Left lung (tissue), 10 donors: ENCODE data around the gene CFTR. TPM values are rescaled to one million over a fixed set of nuclear protein-coding genes. Genes with fewer than 3 reads are reported as not detected.

Source experiments
- ATAC-seq: fragments of 200-7000 bp; cut with Tn5 transposase; one replicate; pipeline ENCODE4 v1.9.1; 2020; ENCODE audit warnings: moderate library complexity
- DNase-seq, 4 donors: peaks; one replicate each; pipeline ENCODE4 v3.0.0-alpha.2; 2013 to 2020
- H3K27ac ChIP-seq, 2 donors: fragments of 200-600 bp; sonication (generic) in 1 of 2; one replicate each; pipeline versions ENCODE4 v1.5.0 to v1.8.0; 2020 to 2021
- H3K27me3 ChIP-seq, 2 donors: fragments of 200-600 bp; sonication (generic) in 1 of 2; one replicate each; pipeline versions ENCODE4 v1.5.0 to v1.8.0; 2020 to 2021
- H3K36me3 ChIP-seq, 2 donors: fragments of 200-600 bp; sonication (generic) in 1 of 2; one replicate each; pipeline versions ENCODE4 v1.5.0 to v1.8.0; 2020 to 2021
- H3K4me1 ChIP-seq, 2 donors: fragments of 200-600 bp; one replicate each; pipeline ENCODE4 v1.8.0; 2021
- H3K4me3 ChIP-seq, 2 donors: fragments of 200-600 bp; sonication (generic) in 1 of 2; one replicate each; pipeline versions ENCODE4 v1.5.0 to v1.8.0; 2020 to 2021; ENCODE audit warnings: mild to moderate bottlenecking in 1 of 2
- H3K9me3 ChIP-seq, 2 donors: fragments of 200-600 bp; sonication (generic) in 1 of 2; one replicate each; pipeline versions ENCODE4 v1.5.0 to v1.8.0; 2020 to 2021
- intact Hi-C, 2 donors: fragments of 100-400 bp; cut with DNase I; formaldehyde crosslinking; loops; one replicate each; pipeline versions ENCODE4 v1.11.2 to v1.14.2; 2022
- polyA plus RNA-seq, 6 donors: library from polyadenylated mRNA; unstranded; fragments of 120-200 nt; gene quantifications; one replicate each; pipeline ENCODE4 v1.2.1, GENCODE V29; 2013; ENCODE audit not compliant: insufficient read length in 6 of 6
- total RNA-seq, 2 donors: library from RNA; stranded (reverse); fragmentation: NEBNext Ultra II Directional; extraction: Animal tissue kit (Norgen Biotek cat#: 25700); gene quantifications; one replicate each; pipeline ENCODE4 v1.2.1, GENCODE V29; 2021
- TF ChIP-seq, protein P1 (sequence below), 2 donors: fragments of 200-600 bp; sonication (generic) in 1 of 2; IDR thresholded peaks; one replicate each; pipeline versions ENCODE4 v1.5.0 to v1.8.0; 2021; ENCODE audit warnings: antibody characterized with exemption in 2 of 2
- donor health status: DM: no; HTN: yes; CAD: no.
- donor health status: DM: no; HTN: no; CAD: no.

CFTR gene
- total and polyA plus RNA-seq, 8 donors = 15.4 to 40.6 (median 31.2) TPM

DNA sequence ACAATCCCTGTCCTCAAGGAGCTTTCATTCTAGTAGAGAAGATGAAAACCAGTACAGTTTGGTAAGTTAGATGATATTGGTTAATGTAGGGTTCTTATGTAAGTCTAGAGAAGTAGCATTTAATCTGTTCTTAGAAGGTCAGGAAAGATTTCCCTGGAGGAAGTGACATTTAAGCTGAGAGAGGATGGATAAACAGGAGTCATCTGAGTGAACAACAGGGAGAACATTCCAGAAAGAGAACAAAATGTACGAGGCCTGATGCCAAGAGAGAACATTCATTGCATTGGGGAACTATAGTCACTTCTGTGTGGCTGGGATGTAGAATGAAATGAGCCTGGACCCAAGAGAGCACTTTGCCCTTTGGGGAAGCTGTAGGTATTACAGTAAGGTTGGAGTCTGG is 88.0 kb downstream of the CFTR start:
- no peak for ATAC-seq
- no peaks in the 10 kb centered on the region for H3K36me3 ChIP-seq

DNA sequence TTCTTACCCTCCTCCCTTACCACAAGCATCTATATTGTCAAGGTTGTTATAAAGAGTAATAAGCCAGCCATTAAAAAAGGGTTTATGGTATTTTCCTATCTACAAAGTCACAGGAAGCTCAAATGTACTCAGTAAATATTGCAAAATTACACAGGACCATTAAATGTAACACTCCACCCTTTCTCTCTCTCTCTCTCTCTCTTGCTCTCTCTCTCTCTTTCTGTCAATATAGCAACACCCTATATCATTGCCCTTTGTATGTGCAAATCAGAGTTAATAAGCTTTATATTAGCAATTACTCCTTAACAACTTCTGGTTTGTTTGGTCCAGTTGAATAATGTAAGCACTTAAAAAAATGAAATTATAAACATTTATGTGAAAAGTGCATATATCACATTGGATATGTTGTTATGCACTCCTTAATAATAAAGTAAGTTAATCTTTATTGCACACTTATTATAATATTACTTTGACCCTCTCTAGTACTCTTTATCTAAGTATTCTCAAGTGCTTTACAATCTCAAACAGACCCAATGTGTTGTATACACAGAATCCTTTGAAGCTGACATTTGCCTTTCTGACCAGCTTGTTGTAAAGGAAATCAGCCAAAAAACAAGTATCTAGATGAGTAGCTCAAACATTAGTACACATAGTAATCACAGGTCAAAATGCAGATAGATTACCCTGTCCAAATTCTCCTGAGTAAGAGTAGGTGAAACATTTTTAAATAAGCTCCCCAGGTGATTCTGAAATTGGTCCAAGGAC is 93.2 kb downstream of the CFTR start:
- no peaks in the 10 kb centered on the region for H3K36me3 ChIP-seq
- intact Hi-C loops = no loop called here
- peak; percentile 86 for ATAC-seq

More for the DNA sequence above, 88.0 kb downstream of the CFTR start:
- no peaks in the 10 kb centered on the region for H3K9me3 ChIP-seq
- TF ChIP-seq, protein P1, sequence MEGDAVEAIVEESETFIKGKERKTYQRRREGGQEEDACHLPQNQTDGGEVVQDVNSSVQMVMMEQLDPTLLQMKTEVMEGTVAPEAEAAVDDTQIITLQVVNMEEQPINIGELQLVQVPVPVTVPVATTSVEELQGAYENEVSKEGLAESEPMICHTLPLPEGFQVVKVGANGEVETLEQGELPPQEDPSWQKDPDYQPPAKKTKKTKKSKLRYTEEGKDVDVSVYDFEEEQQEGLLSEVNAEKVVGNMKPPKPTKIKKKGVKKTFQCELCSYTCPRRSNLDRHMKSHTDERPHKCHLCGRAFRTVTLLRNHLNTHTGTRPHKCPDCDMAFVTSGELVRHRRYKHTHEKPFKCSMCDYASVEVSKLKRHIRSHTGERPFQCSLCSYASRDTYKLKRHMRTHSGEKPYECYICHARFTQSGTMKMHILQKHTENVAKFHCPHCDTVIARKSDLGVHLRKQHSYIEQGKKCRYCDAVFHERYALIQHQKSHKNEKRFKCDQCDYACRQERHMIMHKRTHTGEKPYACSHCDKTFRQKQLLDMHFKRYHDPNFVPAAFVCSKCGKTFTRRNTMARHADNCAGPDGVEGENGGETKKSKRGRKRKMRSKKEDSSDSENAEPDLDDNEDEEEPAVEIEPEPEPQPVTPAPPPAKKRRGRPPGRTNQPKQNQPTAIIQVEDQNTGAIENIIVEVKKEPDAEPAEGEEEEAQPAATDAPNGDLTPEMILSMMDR (IDR thresholded peaks at IDR 0.05) = no peak
- no peaks in the 10 kb centered on the region for H3K4me1 ChIP-seq
- H3K4me3 ChIP-seq = no peak overlapping the region
- H3K27ac ChIP-seq = no peak overlapping the region
- DNase-seq = no peak
- intact Hi-C loops = no loop called here
- no peaks in the 10 kb centered on the region for H3K27me3 ChIP-seq

DNA sequence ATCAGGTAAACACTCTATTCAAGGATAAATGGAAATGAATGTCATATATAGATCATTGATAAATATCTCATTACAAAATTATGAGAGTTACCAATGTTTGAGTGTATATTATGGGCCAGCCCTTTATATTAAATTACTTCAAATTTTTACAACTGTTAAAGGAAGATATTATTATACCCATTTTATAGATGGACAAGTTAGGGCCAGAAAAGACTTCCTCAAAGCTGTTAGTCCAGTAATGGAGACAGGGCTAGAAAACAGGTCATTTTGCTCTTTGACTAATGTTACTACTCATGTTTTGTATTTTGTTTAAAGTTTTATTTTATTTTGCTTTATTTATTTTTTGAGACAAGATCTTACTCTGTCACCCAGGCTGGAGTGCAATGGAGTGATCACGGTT is 101.6 kb downstream of the CFTR start:
- DNase-seq (no peak), ATAC-seq (no peak)
- Histone ChIP-seq H3K27ac (peak overlapping the region in 1 of 2 donors; percentile 15), H3K4me1 (no peaks in the 10 kb centered on the region), H3K4me3 (no peak overlapping the region), H3K9me3 (no peaks in the 10 kb centered on the region), H3K36me3 (no peaks in the 10 kb centered on the region), H3K27me3 (no peaks in the 10 kb centered on the region)
- TF ChIP-seq, protein P1 (IDR thresholded peaks at IDR 0.05) = no peak
- intact Hi-C loops = no loop called here

More for the DNA sequence above, 93.2 kb downstream of the CFTR start:
- H3K27ac ChIP-seq = no peak overlapping the region
- H3K4me3 ChIP-seq = no peak overlapping the region
- TF ChIP-seq, protein P1 (IDR thresholded peaks at IDR 0.05) = no peak
- no peak for DNase-seq
- H3K4me1 ChIP-seq = no peaks in the 10 kb centered on the region
- no peaks in the 10 kb centered on the region for H3K27me3 ChIP-seq
- no peaks in the 10 kb centered on the region for H3K9me3 ChIP-seq

DNA sequence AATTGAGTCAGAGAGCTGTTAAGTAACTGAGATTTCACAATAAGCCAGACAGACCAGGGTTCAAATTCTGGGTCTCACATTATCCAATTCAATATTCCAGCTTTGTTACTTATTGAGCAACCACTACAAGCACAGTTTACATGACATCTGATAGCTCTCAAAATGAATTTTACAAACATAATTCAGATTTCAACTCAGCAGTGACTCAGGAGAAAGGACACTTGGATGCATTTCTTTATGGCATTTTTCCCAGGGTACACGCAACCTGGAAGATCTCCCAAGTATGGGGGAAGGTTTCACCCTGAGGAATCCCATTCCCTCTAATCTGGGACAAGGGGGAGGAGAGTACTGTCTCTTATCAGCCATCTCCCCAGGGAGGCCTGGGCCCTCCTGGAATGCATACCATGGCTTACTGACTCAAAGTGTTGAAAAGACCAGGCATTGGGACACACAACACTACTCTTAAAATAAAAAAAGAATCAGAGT is 102.4 kb downstream of the CFTR start:
- H3K36me3 ChIP-seq = no peaks in the 10 kb centered on the region
- H3K4me3 ChIP-seq = no peak overlapping the region
- H3K4me1 ChIP-seq = no peaks in the 10 kb centered on the region
- no peaks in the 10 kb centered on the region for H3K9me3 ChIP-seq
- TF ChIP-seq, protein P1 (IDR thresholded peaks at IDR 0.05) = no peak
- ATAC-seq (peak; percentile 91), DNase-seq (peak in 3 of 4 donors; percentile 22 to 33 (median 28))
- H3K27me3 ChIP-seq = no peaks in the 10 kb centered on the region
- intact Hi-C loops = no loop called here
- peak overlapping the region in 1 of 2 donors; percentile 35 for H3K27ac ChIP-seq

DNA sequence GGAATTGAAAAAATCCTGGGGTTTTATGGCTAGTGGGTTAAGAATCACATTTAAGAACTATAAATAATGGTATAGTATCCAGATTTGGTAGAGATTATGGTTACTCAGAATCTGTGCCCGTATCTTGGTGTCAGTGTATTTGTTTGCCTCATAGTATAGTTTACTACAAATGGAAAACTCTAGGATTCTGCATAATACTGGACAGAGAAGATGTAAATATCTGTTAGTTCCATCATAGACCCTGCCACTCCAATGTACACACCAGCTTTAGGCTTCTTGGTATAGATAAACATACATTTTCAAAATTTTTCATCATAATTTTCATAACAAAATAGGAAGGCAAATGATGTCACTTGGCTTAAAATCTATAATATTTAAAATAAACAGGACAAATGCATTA is 108.1 kb downstream of the CFTR start:
- TF ChIP-seq, protein P1 (IDR thresholded peaks at IDR 0.05) = no peak
- H3K27ac ChIP-seq = no peak overlapping the region

More for the DNA sequence above, 108.1 kb downstream of the CFTR start:
- Histone ChIP-seq H3K4me1 (no peaks in the 10 kb centered on the region), H3K9me3 (no peaks in the 10 kb centered on the region), H3K4me3 (no peak overlapping the region), H3K36me3 (no peaks in the 10 kb centered on the region), H3K27me3 (no peaks in the 10 kb centered on the region)
- intact Hi-C loops = no loop called here
- DNase-seq (no peak), ATAC-seq (no peak)
